Midbrain (tissue), 1 donor: ENCODE data around the gene NHEJ1.

Experiments
- DNase-seq: peaks from one replicate; lab custom pipeline; 2025; lab: John Stamatoyannopoulos, UW

Gene NHEJ1

GRCh38 chr2:219029829-219030165, 130.8 kb downstream of the NHEJ1 start:
- peak; percentile 79 for DNase-seq

GRCh38 chr2:219028996-219029828, 131.4 kb downstream of the NHEJ1 start:
- no peak for DNase-seq

GRCh38 chr2:219028141-219028540, 132.5 kb downstream of the NHEJ1 start:
- DNase-seq, result no peak

DNA sequence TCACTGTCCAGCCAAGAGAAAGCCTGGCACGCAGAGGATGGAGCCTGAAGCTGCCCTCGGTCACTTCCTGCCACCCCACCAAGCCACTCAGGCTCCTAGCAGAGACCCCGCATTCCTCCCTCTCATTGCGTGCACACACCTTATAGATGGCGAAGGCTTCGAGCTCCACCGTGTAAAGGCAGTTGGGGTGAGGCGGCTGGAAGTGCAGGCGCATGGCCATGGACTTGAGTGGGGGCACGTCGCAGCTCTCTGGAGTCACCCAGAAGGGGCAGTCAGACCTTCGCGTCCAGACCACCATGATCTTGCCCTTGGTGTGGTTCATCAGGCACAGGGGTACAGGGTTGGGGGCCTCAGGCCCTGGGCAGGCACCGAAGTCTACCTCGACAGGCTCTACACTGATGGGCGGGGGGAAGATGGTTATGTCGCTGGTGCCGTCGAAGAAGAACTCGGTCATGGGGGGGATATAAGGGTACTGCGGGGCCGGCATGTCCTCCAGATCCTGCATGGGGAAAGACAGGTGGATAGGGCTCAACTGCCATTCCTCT, 133.0 kb downstream of the NHEJ1 start:
- DNase-seq, result no peak

DNA sequence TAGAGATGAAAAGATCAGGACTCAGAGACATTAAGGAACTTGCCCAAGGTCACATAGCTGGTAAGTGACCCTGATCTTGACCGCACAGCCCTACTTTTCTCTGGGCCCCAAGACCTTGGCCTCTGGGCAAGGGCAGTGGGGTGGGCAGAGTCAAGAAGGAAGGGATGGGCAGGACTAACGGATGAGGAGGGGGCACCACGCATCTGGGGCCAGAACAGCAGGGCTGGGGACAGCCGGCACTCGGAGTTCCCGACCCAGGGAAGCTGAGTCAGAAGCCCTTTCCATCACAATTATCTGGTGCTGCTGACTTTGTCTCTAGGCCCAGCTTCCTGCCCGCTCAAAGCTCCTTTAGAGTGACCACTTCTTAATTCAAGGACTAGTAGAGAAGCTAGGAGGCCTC, 133.7 kb downstream of the NHEJ1 start:
- no peak for DNase-seq

- DNase-seq, result peak; percentile 87
Observed at GRCh38 chr2:219025637-219026585, 134.7 kb downstream of the NHEJ1 start.
